Measurements from ENCODE around the gene KIF4A.
"Not testable (repeated sequence)": the region's sequence is repeated elsewhere in the genome, so short reads cannot be mapped to it uniquely, and the experiment has no call there.

KIF4A gene

GRCh38 chrX:70398899-70399298 lies 109.0 kb downstream of the KIF4A start:
- DNase-seq (ENCODE audit: low read depth in 2 of 2): no peak

- not testable (repeated sequence) for DNase-seq (ENCODE audit: low read depth in 2 of 2)
Observed at GRCh38 chrX:70400181-70400580, 110.3 kb downstream of the KIF4A start.

DNA sequence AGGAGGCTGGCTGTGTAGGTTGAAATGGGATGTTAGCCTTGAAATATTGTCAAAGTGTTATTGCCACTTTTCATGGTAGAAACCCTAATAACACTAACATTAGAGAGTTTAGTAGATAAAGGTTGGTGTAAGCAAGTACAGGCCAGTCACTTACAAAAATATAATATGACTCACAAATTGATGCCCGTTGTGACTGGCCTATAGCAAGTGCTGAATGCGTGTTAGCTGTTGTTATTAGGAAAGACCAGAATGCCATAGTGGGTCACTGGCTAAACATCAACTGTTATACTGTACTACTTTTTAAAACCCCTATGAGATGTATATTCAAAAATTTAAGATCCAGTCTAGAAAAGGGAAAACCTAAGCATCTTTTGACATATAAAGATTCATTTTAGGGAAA lies 112.8 kb downstream of the KIF4A start:
- DNase-seq (ENCODE audit: low read depth in 2 of 2): no peak

DNA sequence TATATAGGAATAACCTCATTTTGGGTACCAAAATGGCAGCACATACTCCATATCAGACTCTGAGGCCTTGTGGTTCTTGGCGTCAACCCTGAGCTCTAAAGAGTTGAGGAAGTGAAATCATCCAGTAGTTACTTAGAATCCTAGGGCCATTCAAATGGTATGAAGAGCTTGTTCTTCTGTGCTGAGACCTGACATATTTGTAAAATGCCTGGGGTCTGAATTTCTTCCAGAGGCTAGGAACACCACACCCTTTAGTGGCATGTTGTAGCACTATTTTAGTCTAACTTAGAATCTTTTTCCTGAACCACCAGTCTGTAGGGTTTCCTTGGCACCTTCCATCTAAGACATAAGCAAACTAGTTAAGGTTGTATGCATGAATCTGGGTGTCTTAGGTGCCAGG lies 115.1 kb downstream of the KIF4A start:
- DNase-seq (ENCODE audit: low read depth in 2 of 2): no peak

GRCh38 chrX:70410921-70411320 lies 121.0 kb downstream of the KIF4A start:
- DNase-seq (ENCODE audit: low read depth in 2 of 2): no peak

- no peak for DNase-seq (ENCODE audit: low read depth in 2 of 2)
Observed at GRCh38 chrX:70411475-70411874, 121.6 kb downstream of the KIF4A start.

- DNase-seq (ENCODE audit: low read depth in 2 of 2): no peak
Observed at GRCh38 chrX:70421618-70422017, 131.7 kb downstream of the KIF4A start.

DNA sequence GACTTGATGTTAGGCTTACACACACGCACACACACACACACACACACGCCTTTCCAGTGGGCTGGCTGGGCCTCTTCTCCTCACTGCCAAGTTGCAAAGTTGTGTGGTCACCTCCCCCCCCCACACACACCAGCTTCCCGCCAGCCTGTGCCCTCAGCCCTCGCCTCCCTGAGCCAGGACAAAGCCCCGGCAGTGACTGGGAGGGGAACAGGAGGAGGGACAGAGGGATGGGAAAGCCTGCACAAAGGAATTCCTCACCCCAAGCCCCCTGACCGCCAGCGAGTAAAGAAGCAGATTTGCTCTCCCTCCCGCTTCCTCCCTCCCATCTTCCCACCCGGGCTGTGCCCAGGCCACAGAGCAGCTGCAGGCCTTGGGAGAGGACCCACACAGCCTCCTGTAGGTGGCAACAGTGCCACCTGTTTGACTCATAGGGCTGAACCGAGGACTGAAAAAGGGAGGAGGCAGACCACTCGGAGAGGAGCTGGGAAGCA lies 133.0 kb downstream of the KIF4A start, which contains the start of gene GDPD2:
GDPD2 (plus strand) TSS at position 464 of the 491 bp plus-strand sequence. CDS start 1,671 bp downstream, outside the sequence.
- DNase-seq (ENCODE audit: low read depth in 2 of 2): no peak

GRCh38 chrX:70423936-70424675 lies 134.2 kb downstream of the KIF4A start:
- no peak for DNase-seq (ENCODE audit: low read depth in 2 of 2)

DNA sequence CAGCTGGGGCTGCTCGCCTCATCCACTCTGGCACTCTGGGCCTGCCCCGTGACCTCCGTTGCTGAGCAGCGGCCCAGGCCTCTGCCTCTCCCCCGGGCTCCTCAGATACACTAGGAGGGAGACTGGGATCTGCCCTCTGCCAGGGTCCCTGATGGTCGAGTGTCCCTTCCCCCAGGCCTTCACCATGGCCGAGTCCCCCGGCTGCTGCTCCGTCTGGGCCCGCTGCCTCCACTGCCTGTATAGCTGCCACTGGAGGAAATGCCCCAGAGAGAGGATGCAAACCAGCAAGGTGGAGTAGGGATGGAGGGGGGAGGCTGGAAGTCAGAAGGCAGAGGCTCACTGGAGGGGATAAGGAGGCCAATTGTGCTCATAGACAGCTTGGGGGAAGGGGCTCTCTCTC lies 134.9 kb downstream of the KIF4A start:
- DNase-seq (ENCODE audit: low read depth in 2 of 2): no peak

- no peak for DNase-seq (ENCODE audit: low read depth in 2 of 2)
Observed at GRCh38 chrX:70426286-70427278, 136.7 kb downstream of the KIF4A start.

DNA sequence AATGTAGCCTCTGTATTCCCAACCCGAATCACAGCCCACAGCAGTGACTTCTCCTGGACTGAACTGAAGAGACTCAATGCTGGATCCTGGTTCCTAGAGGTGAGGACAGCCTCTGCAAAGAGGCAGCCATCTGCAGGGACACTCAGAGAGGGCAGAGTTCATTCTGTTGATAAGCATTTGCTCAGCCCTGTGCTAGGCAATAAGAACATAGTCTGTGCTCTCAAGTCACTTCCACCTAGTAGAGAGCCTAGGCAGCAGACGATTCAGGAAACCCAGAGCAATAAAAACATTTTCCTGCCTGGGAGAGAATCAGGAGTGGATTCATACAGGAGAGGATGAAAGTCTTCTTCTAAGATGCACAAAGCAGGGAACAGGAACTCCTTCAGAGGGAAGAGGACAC lies 137.5 kb downstream of the KIF4A start:
- no peak for DNase-seq (ENCODE audit: low read depth in 2 of 2)

- DNase-seq (ENCODE audit: low read depth in 2 of 2): no peak
Observed at GRCh38 chrX:70429759-70430158, 139.9 kb downstream of the KIF4A start.

DNA sequence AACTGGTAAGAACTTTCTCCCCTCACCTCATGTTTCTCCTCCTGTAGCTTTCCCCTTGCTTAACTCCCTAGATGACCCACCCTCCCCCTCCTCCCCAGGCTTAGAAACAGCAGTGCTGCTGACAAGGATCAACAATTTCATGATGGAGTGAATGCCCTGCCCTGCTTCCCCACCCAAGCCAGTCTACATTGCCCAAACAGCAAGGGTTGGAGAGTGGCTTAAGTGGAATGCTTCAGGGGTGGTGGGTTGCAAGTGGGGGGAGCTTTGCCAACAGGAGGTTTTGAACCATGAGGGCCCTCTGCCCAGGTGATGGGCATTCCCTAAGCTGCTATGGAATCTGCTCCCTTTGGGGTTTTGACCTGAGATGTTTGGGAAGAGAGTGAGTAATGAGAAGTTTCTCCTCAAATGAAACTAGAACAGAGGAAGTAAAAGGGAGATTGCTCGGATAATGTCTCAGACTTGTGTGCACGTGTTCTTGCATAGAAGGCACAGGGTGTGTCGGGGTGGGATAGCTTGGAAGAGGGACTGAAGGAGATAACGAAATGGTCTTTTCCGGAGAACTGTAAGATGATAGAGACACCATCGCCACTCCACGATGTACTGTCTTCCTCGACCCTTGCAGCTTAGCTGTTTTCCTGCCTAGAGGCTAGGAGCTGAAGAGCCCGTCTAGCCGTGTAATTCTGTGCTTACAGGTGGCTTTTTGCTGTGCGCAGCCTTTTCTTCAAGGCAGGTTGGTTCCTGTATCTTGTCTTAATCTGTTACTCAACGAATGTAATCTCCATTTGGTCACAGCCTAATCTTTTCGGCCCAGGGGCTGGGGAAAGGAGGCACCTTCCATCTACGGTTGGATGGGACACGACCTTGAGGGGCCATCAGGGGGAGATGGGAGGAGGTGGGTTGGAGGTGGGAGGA lies 143.3 kb downstream of the KIF4A start:
- DNase-seq (ENCODE audit: low read depth in 2 of 2): no peak

DNA sequence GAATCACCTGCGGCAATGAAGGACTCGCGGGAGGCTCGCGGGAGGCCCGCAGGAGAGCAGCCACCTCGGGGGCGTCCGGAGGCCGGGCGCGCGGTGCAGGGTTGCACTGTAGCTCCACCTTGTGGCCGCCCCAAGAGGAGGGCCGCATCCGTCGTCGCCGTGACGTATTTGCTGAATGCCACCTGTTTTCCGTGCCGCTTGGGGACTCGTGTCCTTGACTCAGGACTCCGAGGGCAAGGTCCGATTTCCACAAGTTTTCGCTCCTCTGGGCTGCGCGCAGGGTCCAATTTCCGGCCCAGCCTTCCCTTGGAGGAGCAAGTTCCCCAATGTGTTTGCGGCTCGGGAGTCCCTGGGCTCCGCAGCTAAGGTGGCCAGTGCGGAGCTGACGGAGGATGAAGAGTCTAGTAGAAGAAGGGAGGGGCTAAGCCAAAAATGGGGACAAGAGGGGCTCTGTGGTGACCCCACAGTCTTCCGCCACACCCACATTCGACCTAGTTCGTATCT lies 144.0 kb downstream of the KIF4A start:
- DNase-seq (ENCODE audit: low read depth in 2 of 2): peak; percentile 53 to 57

GRCh38 chrX:70434352-70434866 lies 144.5 kb downstream of the KIF4A start:
- DNase-seq (ENCODE audit: low read depth in 2 of 2): peak; percentile 62 to 68

DNA sequence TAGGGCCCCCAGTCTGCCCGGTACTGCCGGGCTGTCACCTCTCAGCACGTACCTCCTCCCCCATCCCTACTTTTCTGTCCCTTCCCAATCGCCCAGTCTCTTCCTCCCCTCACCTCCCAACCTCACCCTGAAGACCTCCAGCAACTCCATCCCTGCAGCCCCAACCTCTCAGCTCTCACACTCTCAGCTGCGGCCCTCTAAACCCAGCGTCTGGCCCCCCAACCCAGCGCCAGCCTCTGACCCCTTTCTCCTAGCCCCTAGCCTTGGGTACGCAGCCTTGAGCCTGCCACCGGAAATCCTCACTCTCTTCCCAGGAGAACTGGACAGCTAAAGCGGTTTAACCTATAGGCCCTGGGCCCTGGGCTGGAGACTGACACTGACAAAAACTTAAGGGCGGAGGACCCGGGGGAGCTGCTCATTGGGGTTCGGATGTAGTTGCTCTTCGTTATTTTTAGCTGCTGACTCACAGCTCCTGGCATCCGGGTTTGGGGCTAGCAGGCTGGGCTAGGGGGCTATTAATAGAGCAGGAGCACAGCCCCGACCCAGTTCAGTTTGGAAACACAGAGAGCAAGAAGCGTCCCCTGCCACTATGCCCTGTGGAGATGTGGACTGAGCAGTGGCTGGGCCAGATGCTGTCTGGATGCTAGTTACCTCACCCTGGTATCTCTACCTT lies 145.1 kb downstream of the KIF4A start:
- DNase-seq (ENCODE audit: low read depth in 2 of 2): no peak

- no peak for DNase-seq (ENCODE audit: low read depth in 2 of 2)
Observed at GRCh38 chrX:70436343-70436742, 146.4 kb downstream of the KIF4A start.

GRCh38 chrX:70437011-70437410 lies 147.1 kb downstream of the KIF4A start:
- no peak for DNase-seq (ENCODE audit: low read depth in 2 of 2)

- no peak for DNase-seq (ENCODE audit: low read depth in 2 of 2)
Observed at GRCh38 chrX:70437921-70438665, 148.2 kb downstream of the KIF4A start.
